Cardiac muscle cell (in vitro differentiated cells and primary cell): ENCODE data around the gene CDKL1. TPM values are rescaled to one million over a fixed set of nuclear protein-coding genes. Genes with fewer than 3 reads are reported as not detected.
"Not testable (repeated sequence)": the region's sequence is repeated elsewhere in the genome, so short reads cannot be mapped to it uniquely, and the experiment has no call there.

Experiments used
- DNase-seq, 2 donors: peaks; one replicate each; pipeline versions ENCODE4 v3.0.0 to v3.0.0-alpha.2; 2010 to 2017; ENCODE audit warnings: low read depth in 1 of 2, low spot score in 1 of 2
- H3K27ac ChIP-seq: fragments of 200-600 bp; sonication (generic); 2 replicates; pipeline ENCODE4 v1.5.1; 2016
- H3K27me3 ChIP-seq: fragments of 200-600 bp; sonication (generic); 2 replicates; pipeline ENCODE4 v1.6.0; 2016; ENCODE audit warnings: control low read depth
- H3K36me3 ChIP-seq: fragments of 200-600 bp; sonication (generic); 2 replicates; pipeline ENCODE4 v1.5.1; 2016; ENCODE audit warnings: control low read depth
- H3K4me1 ChIP-seq: fragments of 200-600 bp; sonication (generic); 2 replicates; pipeline ENCODE4 v1.8.1; 2017; ENCODE audit warnings: low read depth, mild to moderate bottlenecking, mixed run types
- H3K4me3 ChIP-seq: fragments of 200-600 bp; sonication (generic); 2 replicates; pipeline ENCODE4 v1.5.1; 2016; ENCODE audit warnings: mild to moderate bottlenecking
- H3K9me3 ChIP-seq: fragments of 200-600 bp; sonication (generic); 2 replicates; pipeline ENCODE4 v1.5.1; 2017; ENCODE audit warnings: low read depth, mild to moderate bottlenecking, control low read depth
- CTCF ChIP-seq: IDR thresholded peaks from 2 replicates; pipeline ENCODE4 v1.5.1; 2012; ENCODE audit warnings: low read depth, mild to moderate bottlenecking, low read length
- polyA plus RNA-seq: library from polyadenylated mRNA; unstranded; fragments of >200 nt; fragmentation: Nextera tagmentation; extraction: Ambion mirVana; gene quantifications from 2 replicates; pipeline ENCODE4 v1.2.1, GENCODE V29; 2016
- total RNA-seq: library from RNA; depleted of rRNA; stranded (reverse); fragments of >200 nt; gene quantifications from 2 replicates; pipeline ENCODE4 v1.2.3, GENCODE V29; 2016

The CDKL1 gene
- total and polyA plus RNA-seq, 2 experiments from 2014 or later = 0.17 to 1.0 TPM

GRCh38 chr14:50360851-50361250 is 35.8 kb downstream of the CDKL1 start:
- Histone ChIP-seq H3K27me3 (no peaks in the 10 kb centered on the region), H3K27ac (no peak overlapping the region), H3K4me1 (no peaks in the 10 kb centered on the region), H3K9me3 (no peaks in the 10 kb centered on the region), H3K4me3 (no peak overlapping the region), H3K36me3 (no peaks in the 10 kb centered on the region)
- DNase-seq = no peak
- TF ChIP-seq CTCF = no peak

DNA sequence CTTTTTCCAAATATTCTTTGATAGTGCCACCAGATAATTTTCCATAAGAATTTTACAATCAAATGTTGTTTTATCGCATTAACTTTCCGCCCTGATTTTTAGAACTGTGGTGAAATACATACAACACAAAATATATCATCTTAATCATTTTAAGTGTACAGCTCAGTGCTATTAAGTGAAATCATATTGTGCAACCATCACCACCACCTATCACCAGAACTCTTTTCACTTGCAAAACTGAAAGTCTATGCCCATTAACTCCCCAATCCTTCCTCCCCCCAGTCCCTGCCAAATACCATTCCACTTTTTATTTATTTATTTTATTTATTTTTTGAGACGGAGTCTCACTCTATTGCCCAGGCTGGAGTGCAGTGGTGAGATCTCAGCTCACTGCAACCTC is 36.6 kb downstream of the CDKL1 start:
- TF ChIP-seq CTCF = no peak
- Histone ChIP-seq H3K4me3 (no peak overlapping the region), H3K9me3 (no peaks in the 10 kb centered on the region), H3K4me1 (no peaks in the 10 kb centered on the region), H3K27me3 (no peaks in the 10 kb centered on the region), H3K36me3 (no peaks in the 10 kb centered on the region), H3K27ac (no peak overlapping the region)
- DNase-seq = no peak

DNA sequence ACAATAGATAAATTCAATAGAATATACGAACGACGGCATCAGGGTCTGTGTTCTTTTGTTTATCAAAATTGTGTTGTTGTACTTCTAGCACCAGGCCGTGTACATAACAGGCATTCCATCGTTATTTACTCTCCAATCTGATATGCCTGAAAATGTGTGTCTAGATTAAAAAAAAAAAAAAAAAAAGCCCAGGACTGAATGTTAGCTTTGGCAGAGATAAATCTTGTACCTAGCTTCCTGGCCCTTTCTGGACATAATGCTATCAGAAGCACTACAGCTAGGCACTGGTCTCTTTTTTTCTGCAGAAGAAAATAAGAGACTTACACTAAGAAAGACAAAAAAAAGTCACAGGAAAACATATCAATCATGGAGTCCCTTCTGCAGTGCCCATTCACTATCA is 37.0 kb downstream of the CDKL1 start:
- no peak for DNase-seq
- no peaks in the 10 kb centered on the region for H3K27me3 ChIP-seq
- H3K4me1 ChIP-seq = no peaks in the 10 kb centered on the region

GRCh38 chr14:50357753-50358395 is 38.8 kb downstream of the CDKL1 start:
- no peaks in the 10 kb centered on the region for H3K9me3 ChIP-seq
- no peak for TF ChIP-seq CTCF
- H3K4me1 ChIP-seq = no peaks in the 10 kb centered on the region
- no peaks in the 10 kb centered on the region for H3K27me3 ChIP-seq
- no peaks in the 10 kb centered on the region for H3K36me3 ChIP-seq
- DNase-seq = no peak
- H3K27ac ChIP-seq = no peak overlapping the region
- H3K4me3 ChIP-seq = no peak overlapping the region

More for the DNA sequence above, 37.0 kb downstream of the CDKL1 start:
- no peaks in the 10 kb centered on the region for H3K9me3 ChIP-seq
- no peak overlapping the region for H3K4me3 ChIP-seq
- no peak overlapping the region for H3K27ac ChIP-seq
- no peaks in the 10 kb centered on the region for H3K36me3 ChIP-seq
- no peak for TF ChIP-seq CTCF

GRCh38 chr14:50357124-50357523 is 39.6 kb downstream of the CDKL1 start:
- Histone ChIP-seq H3K9me3 (no peaks in the 10 kb centered on the region), H3K27ac (no peak overlapping the region), H3K36me3 (no peaks in the 10 kb centered on the region), H3K4me1 (no peaks in the 10 kb centered on the region), H3K4me3 (no peak overlapping the region), H3K27me3 (no peaks in the 10 kb centered on the region)
- DNase-seq = no peak
- TF ChIP-seq CTCF = no peak

DNA sequence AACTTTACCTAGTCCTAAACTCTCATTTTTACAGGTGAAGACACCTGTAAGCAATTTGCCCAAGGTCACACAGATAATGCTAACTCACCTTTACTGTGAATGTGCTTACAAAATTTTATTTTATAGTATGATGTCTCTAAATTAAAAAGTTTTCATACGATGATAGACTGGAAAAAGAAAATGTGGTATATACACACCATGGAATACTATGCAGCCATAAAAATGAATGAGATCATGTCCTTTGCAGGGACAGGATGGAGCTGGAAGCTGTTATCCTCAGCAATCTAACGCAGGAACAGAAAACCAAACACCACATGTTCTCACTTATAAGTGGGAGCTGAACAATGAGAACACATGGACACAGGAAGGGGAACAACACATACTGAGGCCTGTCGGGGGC is 40.4 kb downstream of the CDKL1 start:
- DNase-seq, H3K9me3 ChIP-seq, H3K4me1 ChIP-seq: not testable (repeated sequence)

More for the DNA sequence above, 40.4 kb downstream of the CDKL1 start:
- H3K36me3 ChIP-seq, H3K27ac ChIP-seq, H3K4me3 ChIP-seq, H3K27me3 ChIP-seq: not testable (repeated sequence)
